HG02973 (cell line): ENCODE data around the gene TSPAN31.
"Not testable (repeated sequence)": the region's sequence is repeated elsewhere in the genome, so short reads cannot be mapped to it uniquely, and the experiment has no call there.

Source experiments
- ATAC-seq: cut with Tn5 transposase; IDR thresholded peaks from one replicate; pipeline ENCODE4 v1.9.1; 2021; ENCODE audit warnings: moderate library complexity; ENCODE audit not compliant: unreplicated experiment

Gene TSPAN31

DNA sequence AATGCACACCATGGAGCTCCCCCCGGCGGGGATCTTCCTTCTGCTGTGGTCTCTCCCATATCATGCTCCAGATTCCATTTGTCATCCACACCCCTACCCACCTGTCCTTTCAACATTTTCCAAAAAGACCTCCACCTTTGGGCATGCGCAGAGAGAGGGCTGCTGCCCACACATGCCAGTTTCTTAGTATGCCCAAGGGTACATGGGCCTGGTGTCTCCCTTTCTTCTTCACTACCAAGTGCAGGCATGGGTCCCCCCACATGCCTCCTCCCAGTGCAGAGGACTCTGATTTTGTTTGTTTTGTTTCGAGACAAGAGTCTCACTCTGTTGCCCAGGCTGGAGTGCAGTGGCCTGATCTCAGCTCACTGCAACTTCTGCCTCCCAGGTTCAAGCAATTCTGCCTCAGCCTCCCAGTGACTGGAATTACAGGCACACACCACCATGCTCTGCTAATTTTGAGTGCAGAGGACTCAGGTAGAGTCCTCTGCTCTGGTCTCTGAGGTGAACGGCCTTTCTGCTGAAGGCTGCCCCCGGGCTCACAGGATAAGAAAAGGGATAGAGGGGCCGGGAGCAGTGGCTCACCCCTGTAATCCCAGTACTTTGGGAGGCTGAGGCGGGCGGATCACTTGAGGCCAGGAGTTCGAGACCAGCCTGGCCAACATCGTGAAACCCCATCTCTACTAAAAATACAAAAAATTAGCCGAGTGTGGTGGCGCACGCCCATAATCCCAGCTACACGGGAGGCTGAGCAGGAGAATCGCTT lies 22.8 kb upstream of the TSPAN31 start:
- ATAC-seq, result not testable (repeated sequence)

DNA sequence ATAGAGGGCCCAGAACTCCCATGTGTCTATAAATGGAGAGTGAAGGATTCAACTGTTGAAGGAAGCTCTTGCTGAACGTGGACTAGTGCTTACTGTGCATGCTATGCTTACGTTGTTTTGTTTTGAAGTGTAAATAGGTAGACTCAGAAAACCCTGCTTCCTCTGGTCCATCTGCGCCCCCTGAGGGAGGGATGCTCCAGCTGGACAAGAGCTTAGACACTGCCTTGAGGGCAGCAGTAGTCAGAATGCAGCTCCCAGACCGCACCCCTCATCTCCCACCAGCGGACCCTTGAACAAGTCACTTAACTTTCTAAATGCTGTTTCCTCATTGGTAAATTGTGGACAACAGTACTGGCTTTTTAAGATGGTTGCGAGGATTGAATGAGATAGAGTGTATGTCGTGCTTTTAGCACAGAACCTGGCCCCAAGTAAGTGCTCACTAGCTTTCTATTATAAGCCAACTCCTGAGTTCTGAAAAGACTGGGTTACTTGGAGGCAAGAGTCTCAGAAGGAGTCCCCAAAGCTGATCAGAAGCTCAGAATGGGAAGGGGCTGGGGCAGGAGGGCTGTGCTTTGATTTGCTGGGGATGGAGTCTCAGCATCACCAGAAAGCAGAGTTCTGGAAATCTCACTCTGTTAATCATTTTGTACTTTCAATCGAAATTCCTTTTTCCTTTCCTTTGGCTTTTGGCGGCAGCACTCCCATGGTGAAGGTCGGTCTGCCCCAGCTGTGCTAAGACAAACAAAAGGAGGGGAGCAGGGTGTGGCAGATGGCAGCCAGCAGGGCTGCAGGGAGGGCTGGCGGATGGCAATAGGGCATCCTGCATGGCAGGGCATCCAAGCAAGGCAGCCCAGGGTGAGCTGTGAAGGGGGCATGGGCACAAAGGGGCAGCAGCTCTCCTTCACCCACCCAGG lies 21.9 kb upstream of the TSPAN31 start:
- no peak for ATAC-seq

DNA sequence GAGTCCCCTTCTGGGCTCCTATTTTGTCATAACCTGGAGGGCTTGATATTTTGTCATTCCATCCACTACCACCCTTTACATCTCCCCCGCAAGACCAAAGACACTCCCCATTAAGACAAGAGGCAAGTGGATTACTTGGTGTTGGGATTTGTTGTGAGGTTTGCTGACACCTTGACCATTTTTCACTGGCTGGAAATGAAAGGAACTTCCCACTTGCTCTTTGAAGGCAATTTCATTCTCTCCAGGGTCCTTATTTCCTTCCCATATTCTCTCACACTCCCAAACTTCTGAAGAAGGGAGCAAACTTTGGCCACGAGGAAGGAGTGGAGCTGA lies 21.2 kb upstream of the TSPAN31 start:
- ATAC-seq, result no peak

DNA sequence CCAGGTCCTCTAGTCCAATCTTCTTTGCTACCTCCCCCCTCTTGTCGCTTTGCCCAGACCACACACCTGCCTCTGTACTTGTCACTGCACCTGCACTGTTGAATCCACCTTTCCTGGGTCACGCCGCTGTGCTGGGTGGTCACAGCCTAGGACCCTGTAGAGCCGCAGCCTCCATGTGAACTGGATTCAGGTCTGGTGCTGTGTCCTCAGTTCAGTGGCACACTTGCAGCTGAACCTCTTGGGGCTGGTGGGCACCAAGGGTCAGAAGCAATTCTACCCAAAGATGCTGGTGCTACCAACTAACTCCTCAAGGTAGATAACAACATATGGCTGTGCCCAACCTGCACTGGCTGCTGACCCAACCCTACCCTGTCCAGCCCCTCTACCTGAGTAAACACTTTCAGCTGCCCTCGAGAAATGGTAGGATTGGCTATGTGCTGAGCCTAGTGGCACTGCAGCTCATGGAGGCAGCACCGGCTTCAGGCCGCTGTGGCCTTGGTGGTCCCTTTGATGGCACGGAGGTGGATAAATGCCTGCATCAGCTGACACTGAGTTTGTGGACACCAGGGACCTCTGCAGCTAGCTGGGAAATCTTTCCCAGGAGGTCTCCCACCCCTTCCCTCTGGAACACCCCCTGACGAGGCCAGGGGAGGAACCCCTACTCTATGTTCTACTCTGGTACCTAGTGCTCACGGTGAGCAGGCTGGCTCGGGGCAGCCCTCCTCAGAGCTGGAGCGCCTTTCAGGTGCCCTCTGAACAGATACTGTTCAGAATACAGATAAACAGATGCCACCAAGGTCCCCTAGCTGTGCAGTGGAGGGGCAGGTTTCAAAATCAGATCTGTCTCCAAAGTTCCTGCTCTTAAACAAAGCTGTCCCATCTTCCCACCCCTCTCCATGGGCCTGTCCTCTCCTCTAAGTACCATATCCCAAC lies 20.6 kb upstream of the TSPAN31 start:
- ATAC-seq, result no peak

DNA sequence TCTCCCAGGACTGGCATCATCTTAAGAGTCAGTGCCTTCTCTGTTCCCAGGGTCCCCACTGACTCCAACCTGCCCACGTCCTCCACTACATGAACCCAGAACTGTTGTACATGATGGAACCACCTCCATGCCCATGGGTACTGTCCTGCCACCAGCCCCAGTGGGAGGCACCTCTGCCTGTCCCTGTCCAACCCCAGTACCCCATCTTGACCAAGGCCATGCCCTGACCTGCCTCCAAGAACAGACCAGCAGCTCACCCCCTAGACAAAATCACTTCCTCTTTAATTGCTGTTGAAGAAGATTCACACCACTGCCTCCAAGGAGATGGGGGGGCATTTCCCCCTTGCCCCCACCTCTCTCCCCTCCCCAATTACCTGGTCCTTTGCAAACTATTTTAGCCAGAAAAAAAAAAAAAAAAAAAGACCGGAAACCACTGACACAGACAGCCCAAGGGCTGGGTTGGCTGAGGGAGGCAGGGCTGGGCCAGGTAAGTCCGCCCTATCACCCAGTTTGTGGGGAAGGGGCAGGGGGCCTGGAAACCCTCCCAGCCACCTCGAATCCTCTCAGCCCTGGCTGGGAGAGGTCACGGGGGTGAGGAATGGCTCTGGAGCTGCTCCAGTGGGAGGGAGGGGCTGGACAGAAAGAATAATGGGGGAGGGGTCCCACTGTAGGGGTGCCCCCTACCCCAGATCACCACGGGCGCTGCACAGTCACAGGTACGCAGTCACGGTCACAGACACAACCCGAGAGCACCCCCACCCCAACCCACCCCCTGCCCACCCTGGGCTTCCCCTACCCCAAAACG lies 19.7 kb upstream of the TSPAN31 start:
- ATAC-seq, result no peak

DNA sequence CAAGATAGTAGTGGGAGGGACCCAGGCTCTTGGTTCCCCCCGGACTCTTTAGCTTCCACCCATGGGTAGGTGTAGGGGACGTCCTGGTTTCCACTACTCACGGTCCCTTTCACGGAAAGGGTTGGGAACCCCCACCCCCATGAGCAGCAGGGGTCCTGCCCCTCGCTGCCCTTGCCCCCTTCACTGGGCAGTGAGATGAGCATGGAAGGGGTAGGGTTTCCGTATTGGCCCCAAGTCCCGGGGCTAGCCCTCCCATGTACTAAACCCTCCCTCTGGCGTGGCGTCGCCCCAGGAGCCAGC lies 19.0 kb upstream of the TSPAN31 start:
- ATAC-seq, result no peak

DNA sequence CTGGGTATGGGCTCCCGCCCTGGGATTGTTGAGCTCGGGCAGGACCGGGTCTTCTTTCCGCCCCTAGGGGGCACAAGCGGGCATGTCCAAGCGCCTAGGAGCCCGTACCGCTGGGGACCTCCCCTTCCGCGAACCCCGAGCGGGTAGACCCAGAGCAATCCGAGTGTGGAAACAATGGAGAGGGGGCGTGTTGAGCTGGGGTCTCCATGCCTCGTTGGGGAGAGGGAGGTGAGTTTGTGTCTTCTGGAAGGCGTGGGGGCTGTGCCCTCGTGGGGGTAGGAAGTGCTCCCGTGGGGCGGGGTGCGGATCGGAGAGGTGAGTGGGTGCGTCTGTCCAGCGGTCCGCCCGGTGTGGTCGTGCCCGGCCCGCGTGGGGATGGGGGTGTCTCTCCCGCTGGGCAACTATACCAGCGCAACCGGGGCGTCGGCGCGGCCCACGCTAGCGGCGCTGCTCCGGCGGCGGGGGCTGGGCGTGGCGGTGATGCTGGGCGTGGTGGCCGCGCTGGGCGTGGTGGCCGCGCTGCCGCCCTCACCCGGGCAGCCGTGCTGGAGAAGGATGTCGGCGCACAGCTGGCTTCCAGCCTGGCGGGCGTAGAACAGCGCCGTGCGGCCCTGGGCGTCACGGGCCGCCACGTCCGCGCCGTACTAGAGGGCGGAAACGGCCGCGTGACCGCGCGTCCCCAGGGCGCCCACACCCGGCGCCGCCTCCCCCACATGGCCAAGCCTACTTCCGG lies 18.5 kb upstream of the TSPAN31 start:
- no peak for ATAC-seq

DNA sequence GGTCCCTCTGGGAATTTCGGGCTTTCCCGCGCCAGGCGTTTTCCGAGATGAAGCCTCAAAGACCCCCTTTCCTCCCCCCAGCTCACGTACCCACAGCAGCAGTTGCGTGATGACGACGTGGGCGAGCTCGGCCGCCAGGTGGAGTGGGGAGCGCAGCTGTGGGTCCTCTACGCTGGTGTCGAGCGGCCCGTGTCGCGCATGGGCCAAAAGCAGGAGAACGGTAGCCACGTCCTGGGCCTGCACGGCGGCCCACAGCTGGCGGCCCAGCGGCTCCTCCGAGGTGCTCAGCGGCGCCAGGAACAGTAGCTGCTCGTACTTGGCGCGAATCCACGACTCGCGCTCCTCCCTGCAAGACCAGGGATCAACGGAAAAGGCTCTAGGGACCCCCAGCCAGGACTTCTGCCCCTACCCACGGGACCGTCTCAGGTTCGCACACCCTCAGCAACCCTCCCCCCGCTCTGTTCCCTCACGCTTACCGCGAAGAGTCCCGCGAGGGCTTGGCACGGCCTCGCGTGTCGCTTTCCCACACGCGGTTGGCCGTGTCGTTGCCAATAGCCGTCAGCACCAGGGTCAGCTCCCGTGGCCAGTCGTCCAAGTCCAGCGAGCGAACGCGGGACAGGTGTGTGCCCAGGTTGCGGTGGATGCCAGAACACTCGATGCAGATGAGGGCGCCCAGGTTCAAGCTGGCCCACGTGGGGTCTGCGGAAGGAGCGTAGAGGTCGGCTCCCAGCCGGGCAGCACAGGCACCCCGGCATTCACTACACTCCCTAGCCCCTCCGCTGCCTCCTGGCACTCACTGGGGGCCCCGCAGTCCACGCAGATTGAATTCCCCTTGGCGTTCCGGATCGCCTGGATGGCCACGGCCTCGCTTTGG lies 17.7 kb upstream of the TSPAN31 start:
- no peak for ATAC-seq

DNA sequence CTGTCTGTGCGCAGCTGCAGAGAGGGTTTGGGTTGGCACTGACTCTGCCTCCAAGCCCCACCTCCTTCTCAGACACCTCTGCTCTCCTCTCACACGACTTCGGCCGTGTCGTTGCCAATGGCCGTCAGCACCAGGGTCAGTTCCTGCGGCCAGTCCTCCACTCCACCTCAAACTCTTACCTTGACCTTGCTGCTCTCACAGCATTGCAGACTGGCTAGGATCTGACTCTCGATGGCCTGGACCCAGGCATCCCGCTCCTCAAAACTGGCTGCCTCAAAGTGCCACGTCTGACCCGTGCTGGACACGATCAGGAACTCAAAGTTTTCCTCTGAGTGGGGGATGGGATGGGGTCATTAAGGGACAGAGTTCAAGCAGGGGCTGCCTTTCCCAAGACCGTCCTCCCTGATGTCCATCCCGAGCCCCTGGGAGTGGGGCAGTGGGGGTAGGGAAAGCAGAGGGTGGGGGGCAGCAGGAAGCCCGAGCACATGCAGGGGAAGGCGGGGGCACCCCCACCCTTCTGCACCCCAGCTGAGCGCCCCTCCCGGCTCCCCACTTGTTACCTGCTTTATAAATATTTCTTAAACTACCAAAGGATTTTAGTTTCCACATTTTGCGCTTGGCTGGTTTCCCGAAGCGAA lies 17.0 kb upstream of the TSPAN31 start:
- no peak for ATAC-seq

DNA sequence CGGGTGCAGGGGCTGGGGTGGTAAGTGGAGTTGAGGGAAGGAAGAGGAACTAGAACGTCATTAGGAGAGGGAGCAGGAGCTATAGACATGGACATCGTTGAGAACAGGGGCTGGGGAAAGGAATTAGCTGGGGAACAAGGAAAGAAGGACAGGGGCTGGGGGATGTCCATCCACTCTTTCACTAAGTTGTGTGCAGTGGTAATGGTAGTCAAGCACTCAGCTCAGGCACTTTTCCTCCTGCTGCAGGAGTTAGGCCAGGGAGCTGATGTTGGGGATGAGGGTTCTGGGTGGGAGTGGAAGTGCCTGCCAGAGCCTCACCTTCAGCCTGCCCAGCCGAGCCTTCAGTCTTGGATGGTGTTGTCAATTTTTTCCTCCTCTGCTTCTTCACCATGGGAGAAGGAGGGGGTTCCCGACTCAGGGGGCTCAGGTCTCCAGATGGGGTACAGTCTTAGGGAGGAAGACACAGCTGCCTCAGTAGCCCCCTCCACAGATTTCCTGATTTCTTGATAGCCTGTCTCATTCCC lies 15.5 kb upstream of the TSPAN31 start:
- ATAC-seq, result no peak

DNA sequence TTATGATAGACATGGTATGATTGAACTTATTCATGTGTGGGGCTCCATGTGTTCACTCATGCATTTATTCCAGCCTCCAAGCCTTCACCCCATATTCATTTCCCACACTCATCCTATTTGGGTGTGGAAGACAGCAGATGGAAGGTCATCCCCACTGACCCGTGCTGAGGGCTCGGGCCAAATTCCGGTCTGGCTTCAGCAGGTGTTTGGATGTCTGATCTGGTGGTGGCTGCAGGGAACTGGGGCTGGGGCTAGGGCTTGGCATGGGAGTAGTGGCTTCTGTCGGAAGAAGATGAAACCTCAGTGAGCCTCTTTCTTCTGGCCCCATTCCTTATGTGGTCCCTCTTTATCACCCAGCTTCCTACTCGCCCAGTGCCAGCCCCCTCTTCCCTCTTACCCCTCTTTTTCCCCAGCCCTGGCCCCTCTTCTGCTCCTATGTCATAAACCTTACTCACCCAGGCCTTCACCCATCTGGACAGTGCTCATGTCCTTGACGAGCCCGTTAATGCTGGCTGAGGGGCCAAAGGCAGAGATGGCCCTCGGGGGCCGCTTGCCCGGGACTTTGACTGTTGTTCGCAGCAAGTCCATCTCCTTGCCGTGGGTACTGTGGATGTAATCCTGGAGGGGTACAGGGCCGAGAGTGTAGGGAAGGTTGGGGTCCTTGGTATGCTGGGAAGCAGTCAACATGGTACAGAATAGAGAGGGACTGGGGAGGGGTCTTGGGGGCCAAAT lies 14.3 kb upstream of the TSPAN31 start:
- no peak for ATAC-seq

DNA sequence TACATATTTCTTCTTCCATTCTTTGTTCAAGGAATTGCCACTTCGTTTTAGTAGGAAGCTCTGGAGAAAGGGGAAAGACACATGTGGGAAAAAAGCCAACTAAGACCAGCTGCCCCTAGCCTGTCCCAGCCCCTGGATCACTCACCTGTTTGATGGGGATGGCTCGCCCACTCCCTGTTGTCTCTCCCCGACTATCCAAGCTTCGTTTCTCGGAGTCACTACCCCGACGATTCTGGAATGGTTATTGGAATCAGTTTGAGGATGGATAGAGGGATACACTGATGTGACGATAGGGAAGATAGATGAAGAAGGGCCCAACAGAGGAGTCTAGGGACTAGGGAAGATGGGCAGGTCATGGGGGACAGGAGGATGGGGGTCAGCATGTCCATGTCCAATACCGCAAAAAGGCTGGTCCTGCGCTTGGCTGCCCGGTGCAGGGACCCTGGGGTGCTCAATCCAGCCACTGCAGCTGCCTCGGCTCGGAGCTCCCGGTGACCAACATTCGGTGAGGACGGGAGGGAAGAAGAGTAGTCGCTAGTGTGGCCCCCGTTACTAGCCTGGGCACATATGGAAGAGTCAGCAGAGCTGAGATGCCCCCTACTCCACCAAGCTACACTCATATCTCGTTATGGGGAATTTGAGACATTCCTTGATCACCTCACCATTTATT lies 13.3 kb upstream of the TSPAN31 start:
- ATAC-seq, result no peak

DNA sequence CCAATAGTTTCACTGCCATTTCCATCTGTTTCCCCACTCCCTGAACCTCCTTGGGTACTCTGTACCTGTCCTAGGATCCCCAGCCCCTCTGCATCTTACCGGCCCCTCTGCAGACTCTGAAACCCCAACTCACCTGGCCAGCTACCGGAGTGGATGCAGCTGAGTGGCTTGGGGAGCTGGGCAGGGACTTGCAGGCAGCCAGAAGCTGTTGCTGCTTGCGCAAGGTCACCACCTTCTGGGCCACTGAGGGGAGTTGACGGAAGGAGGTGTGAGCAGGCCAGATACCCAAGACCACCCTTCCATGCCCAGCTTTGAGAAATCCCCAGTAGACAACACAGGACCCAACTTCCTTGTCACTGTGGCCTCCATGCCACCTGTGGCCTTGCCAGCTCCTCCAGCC lies 12.6 kb upstream of the TSPAN31 start:
- ATAC-seq, result no peak

DNA sequence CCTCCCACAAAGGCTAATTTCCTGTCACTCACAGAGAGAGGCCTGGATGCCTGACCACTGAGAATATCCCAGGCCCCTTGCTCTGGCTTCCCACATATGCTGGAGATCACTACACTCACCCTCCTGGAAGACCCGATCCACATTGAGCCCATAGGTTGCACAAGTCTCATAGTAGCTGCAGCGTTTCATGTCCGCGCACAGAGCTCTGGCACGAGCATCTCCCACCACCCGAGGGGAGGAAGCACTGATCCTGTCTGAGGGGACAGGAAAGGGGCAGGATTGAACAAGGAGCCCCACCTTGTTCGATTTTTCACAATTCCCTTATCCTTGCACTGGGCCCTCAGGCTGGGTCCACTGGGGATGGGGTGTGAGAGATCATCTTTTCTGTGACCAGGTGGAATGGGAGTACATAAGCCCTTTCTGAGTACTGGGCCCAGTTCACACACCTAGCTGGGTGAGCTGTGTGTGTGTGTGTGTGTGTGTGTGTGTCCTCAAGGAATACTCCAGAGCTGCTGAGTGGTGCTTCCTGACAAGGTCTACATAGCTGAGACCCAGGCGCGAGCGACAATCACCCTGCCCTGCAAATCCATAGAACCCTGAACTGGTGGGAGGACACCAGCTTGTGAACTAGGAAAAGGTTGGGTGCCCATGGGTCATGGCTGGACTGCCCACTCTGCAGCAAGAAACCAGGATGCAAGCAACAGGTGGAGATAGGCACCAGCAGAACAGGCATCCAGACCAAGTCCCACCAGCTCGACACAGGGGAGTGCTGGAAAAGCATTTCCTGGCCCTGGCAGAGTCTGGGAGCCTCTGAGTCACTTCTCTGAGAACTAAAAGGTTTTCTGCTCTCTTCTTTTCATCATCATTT lies 11.9 kb upstream of the TSPAN31 start:
- ATAC-seq, result no peak

DNA sequence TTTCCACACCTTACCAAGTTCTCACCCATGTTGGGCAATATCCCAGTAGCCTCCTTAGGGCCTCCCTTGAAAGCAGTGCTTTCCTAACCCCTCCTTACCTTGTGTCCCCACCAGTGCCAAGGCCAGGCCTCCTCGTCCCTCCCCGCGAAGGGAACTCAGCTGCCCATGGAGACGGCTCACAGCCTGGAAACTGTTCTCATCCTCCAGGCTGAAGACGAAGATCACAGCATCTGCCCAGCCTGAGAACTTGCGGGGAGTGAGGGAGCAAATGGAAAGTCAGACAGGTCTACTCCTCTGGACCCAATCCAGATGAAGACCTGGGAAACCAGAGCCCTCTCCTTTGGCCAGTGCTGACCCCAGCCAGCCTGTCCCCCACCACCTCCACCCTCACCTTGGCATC lies 10.9 kb upstream of the TSPAN31 start:
- no peak for ATAC-seq

DNA sequence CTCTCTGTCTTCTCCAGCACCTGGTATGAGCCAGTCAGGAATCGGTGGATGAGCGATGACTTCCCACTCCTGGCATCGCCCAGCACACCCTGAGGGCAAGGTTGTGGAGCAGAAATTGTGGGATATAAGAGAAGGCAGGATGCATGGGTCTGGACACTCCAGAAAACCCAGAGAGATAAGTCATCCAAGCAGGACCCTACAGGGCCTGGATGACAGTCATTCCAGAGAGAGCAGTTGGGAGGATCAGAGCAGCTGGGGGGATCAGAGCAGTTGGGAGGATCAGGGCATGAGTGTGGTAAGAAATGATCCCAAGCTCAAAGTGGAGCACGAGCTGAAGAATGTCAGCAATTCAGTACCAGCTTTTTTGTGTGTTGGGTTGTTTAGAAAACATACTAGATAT lies 10.2 kb upstream of the TSPAN31 start:
- ATAC-seq, result no peak
